Stimulated activated CD4-positive, alpha-beta T cell treated with anti-CD3 and anti-CD28 coated beads, Interleukin-15, amount 100 ng/mL, for 24 hours (primary cell): Measurements from ENCODE around the gene ZCRB1.
"Not testable (repeated sequence)": the region's sequence is repeated elsewhere in the genome, so short reads cannot be mapped to it uniquely, and the experiment has no call there.

Source experiments
- DNase-seq: peaks from one replicate; pipeline ENCODE4 v3.0.0-alpha.2; 2020

The ZCRB1 gene, protein sequence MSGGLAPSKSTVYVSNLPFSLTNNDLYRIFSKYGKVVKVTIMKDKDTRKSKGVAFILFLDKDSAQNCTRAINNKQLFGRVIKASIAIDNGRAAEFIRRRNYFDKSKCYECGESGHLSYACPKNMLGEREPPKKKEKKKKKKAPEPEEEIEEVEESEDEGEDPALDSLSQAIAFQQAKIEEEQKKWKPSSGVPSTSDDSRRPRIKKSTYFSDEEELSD

GRCh38 chr12:42325653-42326474 lies at the start of gene ZCRB1, which contains the start of gene PPHLN1:
Gene ZCRB1 (minus strand): TSS chr12:42326094. CDS start chr12:42324102, 1,992 bp downstream.
Gene PPHLN1 (plus strand): TSS chr12:42326167. CDS start chr12:42335903, 9,736 bp downstream.
- DNase-seq = peak; percentile 87

DNA sequence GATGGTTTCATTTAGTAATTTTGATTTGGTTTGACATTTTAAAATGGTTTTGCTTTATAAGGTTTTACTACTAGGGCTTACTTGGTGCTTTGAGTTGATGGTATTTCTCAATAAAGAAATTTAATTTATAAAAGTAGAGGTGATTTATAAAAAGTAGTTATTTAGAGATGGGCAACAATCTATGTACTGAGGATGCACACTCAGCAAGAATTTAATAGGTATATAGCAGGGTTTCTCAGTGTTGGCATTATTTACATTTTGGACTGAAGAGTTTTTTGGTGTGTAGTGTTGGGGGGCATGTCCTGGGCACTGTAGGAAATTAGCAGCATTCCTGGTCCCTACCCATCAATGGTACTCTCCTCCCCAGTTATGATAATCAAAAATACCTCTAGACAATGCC lies 47.8 kb upstream of the ZCRB1 start:
- no peak for DNase-seq

GRCh38 chr12:42372154-42372791 lies 46.4 kb upstream of the ZCRB1 start:
- DNase-seq = no peak

DNA sequence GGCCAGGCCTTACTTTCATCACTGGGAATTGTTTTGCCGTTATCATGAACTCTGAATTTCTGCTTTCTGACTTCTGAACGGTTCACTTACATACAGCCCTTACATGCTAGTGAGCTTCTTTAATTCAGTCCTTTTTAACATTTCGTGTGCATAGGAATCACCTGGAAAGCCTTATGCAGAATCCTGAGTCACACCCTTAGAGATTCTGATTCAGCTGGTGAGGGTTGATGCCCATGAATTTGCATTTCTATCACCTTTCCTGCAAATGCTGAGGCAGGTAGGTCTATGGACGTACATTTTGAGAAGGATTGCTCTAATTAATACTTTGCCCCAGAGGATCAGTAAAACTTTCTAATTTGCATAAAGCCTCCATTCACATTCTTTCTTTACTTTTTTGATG lies 44.1 kb upstream of the ZCRB1 start:
- DNase-seq = no peak

GRCh38 chr12:42365486-42365885 lies 39.6 kb upstream of the ZCRB1 start:
- no peak for DNase-seq

- no peak for DNase-seq
Observed at GRCh38 chr12:42364692-42365091, 38.8 kb upstream of the ZCRB1 start.

DNA sequence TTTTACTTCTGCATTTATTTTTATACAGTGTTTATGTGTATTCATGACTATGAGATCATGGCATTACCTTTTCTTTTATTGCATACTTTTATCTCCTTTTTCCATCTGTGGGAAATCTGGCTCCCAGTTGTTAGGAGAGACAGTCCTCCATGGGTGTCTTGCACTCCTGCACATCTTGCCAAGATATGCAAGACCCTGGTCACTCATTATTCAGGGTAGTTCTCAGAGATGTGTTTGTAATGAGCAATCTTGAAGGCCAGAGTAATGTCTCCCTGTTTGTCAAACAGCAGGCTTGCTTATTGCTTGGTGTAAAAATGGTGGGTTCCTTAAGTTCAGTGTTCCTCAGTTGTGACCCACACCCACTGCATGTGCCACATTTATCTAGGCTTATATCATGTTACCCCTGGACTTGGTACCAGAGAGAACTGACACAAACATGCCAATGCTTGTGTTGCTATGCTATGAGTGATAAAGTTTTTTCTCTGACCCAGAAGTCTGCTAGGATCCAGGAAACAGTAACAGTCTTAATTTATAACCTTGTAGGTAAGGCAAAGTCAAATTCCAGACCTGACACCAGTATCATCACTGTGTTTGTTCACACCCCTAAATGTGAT lies 36.9 kb upstream of the ZCRB1 start:
- DNase-seq = no peak

- no peak for DNase-seq
Observed at GRCh38 chr12:42361909-42362646, 36.2 kb upstream of the ZCRB1 start.

GRCh38 chr12:42360747-42361403 lies 35.0 kb upstream of the ZCRB1 start:
- no peak for DNase-seq

DNA sequence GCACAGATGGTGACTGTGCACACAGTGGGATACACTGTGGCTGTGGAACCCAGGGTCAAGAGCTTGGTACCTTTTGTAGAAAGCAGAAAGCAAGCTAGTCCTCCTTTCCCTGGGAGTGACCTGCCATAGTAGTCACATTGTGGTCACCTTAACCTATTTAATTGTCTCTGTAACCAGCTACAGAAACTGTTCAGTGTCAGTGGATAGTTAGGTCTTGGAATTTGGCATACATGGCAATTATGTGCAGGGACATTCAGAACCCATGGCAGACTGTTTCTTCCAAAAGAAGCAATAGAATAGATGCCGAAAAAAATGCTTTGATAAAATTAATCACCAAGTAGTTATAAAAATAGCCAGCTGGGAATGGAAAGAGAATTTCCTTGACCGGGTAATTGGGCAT lies 30.4 kb upstream of the ZCRB1 start:
- DNase-seq = no peak

- DNase-seq = not testable (repeated sequence)
Observed at GRCh38 chr12:42350021-42350407, 24.1 kb upstream of the ZCRB1 start.

- not testable (repeated sequence) for DNase-seq
Observed at GRCh38 chr12:42349119-42350020, 23.5 kb upstream of the ZCRB1 start.

GRCh38 chr12:42346403-42347002 lies 20.6 kb upstream of the ZCRB1 start:
- DNase-seq = no peak

DNA sequence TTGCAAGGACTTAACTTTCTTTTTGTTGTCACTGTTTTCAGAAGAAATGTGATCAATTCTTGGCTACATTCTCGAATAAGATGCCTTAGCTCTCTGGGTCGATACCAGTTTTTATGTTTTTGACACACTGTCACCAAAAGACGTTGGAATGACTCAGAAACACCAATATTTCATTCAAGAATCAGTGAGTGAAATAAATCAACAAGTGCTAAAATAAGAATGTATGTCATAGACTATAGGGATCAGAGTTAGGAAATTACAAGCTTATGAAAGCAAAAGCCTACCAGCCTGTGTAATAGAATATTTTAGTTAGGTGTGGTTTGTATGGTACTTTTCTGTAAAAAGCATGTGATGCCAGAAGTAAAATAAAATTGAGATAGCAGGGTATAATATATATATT lies 17.8 kb upstream of the ZCRB1 start:
- DNase-seq = no peak

GRCh38 chr12:42342028-42342427 lies 16.1 kb upstream of the ZCRB1 start:
- no peak for DNase-seq

GRCh38 chr12:42338280-42338679 lies 12.4 kb upstream of the ZCRB1 start:
- no peak for DNase-seq

- no peak for DNase-seq
Observed at GRCh38 chr12:42336286-42336685, 10.4 kb upstream of the ZCRB1 start.

DNA sequence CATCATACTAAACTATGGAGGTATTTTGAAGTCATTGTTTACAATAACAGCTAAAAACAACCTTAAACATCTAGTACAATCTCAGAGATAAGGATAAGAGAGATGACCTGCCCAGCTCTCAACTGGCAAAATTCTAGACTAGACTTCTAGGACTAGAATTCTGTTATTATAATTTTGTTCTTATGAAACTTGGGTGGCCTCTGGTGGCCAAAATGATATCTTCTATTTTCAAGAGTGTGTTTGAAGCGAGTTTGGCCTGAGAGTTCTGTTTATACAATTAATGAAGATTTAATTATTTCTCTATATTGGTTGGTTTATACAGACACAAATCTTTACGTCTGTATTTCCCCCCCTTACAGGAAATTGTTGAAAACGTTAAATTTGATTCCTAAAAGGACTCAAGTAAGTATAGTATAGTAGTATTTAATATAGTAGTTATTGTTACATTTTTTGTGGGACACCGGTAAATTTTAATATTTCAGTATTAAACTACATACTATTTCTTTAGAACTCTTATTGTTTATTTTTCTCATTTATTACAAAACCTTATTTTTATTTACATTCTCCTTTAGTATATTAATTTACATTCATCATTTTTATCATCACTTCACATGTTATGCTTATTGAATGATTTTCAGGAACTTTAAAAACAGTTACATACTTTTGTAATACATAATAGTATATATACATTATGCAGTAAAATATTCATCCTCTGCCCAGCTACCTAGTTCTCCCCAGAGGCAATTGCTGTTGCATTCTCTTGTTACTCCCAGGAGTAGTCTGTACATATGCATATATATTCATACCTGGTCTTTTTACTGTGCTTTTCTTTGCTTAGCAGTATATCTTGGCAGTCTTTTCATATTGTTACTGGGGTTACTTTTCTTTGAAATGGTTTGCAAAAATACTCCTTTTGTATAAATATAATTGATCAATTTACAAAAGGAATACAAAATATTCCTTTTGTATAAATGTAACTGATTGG lies 6.7 kb upstream of the ZCRB1 start:
- DNase-seq = peak; percentile 19

DNA sequence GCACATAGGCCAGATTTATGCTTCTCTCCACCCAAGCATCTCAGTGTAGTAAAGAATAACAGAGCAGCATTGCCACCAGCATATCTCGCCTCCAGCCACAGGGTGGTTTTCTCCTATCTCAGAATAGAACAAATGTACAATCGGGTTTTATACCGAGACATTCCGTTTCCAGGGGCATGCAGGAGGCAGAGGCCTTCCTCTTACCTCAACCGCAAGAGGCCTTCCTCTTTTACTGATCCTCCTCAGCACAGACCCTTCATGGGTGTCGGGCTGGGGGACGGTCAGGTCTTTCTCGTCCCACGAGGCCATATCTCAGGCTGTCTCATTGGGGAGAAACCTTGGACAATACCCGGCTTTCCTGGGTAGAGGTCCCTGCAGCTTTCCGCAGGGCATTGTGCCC lies 4.2 kb upstream of the ZCRB1 start:
- not testable (repeated sequence) for DNase-seq
